Muscle layer of duodenum (tissue), 2 donors: ENCODE results near the gene KRTAP26-1.

Source experiments
- H3K27ac ChIP-seq: one replicate; pipeline ENCODE4 v1.7.0; 2013; ENCODE audit warnings: mild to moderate bottlenecking, low read length
- H3K27me3 ChIP-seq: one replicate; pipeline ENCODE4 v1.7.0; 2013; ENCODE audit warnings: low read depth, mild to moderate bottlenecking, control low read depth, low read length
- H3K36me3 ChIP-seq, 2 donors: one replicate each; pipeline ENCODE4 v1.7.0; 2013; ENCODE audit warnings: low read length in 2 of 2, control low read depth in 1 of 2, mild to moderate bottlenecking in 1 of 2; ENCODE audit not compliant: insufficient read depth in 2 of 2, control insufficient read depth in 1 of 2
- H3K4me1 ChIP-seq, 2 donors: one replicate each; pipeline ENCODE4 v1.7.0; 2013; ENCODE audit warnings: low read length in 2 of 2, mild to moderate bottlenecking in 2 of 2, control low read depth in 1 of 2, moderate library complexity in 1 of 2; ENCODE audit not compliant: insufficient read depth in 2 of 2, control insufficient read depth in 1 of 2
- H3K4me3 ChIP-seq, 2 donors: one replicate each; pipeline ENCODE4 v1.7.0; 2013; ENCODE audit warnings: low read length in 2 of 2, low read depth in 1 of 2, mild to moderate bottlenecking in 1 of 2
- H3K9me3 ChIP-seq, 2 donors: one replicate each; pipeline ENCODE4 v1.7.0; 2013; ENCODE audit warnings: low read length in 2 of 2, control low read depth in 1 of 2, mild to moderate bottlenecking in 1 of 2; ENCODE audit not compliant: control insufficient read depth in 1 of 2
- donor health status: healthy.

KRTAP26-1 gene

DNA sequence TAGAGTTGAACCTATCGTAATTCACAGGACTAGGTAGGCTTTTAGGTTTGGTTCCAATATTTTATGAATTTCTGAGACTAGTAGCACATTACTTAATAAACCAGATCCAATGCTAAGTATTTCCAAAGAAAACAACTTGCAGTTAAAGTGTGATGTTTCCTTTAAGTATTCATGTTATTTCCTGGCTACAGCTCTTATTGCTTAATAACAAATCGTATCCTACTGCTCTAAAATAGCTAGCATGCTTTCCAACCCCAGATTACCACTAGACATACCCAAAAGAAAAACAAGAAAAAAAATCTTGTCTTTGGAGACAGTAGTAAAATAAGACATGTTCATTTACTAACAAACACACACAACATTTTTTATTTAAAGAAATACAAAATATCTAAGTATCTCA is 16.5 kb upstream of the KRTAP26-1 start:
- H3K4me1 ChIP-seq = no peaks in the 10 kb centered on the region
- H3K4me3 ChIP-seq = no peak overlapping the region
- H3K36me3 ChIP-seq = no peaks in the 10 kb centered on the region
- no peaks in the 10 kb centered on the region for H3K27me3 ChIP-seq
- H3K27ac ChIP-seq = no peak overlapping the region
- no peaks in the 10 kb centered on the region for H3K9me3 ChIP-seq

DNA sequence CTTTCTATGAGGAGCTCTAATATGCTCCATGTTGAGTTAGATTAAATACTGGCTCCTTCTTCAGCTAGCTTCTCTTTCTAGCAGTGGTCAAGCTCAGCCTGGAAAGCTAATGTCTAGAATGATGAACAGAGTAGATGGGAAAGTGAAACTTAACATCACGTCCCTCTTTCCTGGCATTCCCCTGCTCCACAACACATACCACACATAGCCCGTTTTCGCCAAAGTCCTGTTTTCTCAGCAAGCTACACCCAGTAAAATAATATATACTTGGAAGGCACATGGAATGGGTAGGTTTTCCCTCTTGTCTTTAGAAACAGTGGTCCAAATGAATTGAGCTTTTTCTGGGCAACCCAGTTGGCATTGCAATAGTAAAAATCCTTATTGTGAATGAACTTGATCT is 13.6 kb upstream of the KRTAP26-1 start:
- Histone ChIP-seq H3K27ac (no peak overlapping the region), H3K27me3 (no peaks in the 10 kb centered on the region), H3K4me1 (no peaks in the 10 kb centered on the region), H3K4me3 (no peak overlapping the region), H3K9me3 (no peaks in the 10 kb centered on the region), H3K36me3 (no peaks in the 10 kb centered on the region)

DNA sequence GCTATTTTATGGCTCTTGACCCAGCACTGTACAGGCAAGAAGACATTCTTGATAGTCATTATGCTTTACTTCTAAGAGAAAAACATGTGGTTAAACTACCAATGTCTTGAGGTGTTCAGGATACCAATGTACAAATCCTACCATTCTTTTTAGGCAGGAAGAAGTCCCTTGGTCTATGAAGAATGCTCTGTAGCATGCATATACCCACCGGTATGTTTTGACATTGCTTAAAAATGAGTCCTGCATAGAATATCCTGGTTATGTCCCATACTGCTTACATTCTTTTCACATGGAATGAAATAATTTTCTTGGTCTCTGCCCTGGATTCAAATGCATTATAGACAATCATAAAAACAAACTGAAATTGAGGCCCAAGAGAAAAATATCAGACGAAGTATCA is 12.6 kb upstream of the KRTAP26-1 start:
- H3K36me3 ChIP-seq = no peaks in the 10 kb centered on the region
- H3K9me3 ChIP-seq = no peaks in the 10 kb centered on the region
- no peaks in the 10 kb centered on the region for H3K27me3 ChIP-seq
- H3K27ac ChIP-seq = no peak overlapping the region
- H3K4me1 ChIP-seq = no peaks in the 10 kb centered on the region
- no peak overlapping the region for H3K4me3 ChIP-seq

DNA sequence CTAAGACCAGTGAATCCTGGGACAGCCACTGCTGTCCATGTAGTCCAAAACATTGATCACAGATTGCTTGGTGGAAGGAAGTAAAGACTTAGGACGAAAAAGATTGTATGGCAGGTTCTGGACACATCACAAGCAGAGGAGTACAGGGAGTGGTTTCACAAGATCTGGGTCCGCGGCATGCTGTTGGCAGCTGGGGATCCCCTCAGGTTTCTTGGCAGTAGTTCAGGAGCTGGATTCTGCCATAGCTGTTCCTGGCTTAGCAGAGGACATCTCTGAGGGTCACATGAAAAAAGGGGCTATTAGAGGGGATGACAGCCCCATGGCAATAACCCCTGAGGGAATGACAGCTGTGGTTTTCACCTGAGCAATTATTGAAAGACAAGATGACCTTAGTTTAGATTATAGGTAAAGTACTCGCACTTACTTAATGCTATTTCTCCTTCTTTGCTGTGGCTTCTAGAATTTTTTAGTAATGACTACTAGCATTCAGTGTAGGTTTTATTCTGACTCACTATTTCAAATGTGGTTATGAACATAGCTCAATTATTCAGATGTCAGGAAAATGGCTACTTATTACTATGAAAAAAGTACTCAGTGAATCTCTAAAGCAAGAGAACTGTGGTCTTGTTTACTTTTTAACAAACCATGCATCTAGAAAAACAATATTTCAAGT is 9.2 kb upstream of the KRTAP26-1 start:
- H3K27me3 ChIP-seq = no peaks in the 10 kb centered on the region
- H3K27ac ChIP-seq = no peak overlapping the region
- H3K4me1 ChIP-seq = no peaks in the 10 kb centered on the region
- no peak overlapping the region for H3K4me3 ChIP-seq
- no peaks in the 10 kb centered on the region for H3K36me3 ChIP-seq
- H3K9me3 ChIP-seq = peaks cover 0 to 8% of the 10 kb centered on the region in 2 donors

DNA sequence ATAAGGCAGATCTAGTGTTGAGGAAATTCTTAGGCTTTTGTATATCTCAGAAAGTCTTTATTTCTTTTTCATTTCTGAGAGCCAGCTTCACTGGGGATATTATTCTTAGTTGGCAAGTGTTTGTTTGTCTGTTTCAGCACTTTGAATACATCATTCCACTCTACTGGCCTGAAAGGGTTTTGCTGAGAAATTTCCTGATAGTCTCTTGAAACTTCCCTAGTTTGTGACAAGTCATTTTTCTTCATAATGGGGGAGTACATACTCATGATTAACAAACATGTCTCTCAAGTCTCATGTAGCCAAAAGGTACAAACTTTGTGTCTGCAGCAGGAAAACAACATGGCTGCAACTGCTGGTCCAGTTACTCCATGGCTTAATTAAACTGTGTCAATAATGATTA is 6.3 kb upstream of the KRTAP26-1 start:
- H3K4me1 ChIP-seq = no peaks in the 10 kb centered on the region
- no peaks in the 10 kb centered on the region for H3K27me3 ChIP-seq
- H3K9me3 ChIP-seq = peaks cover 0 to 8% of the 10 kb centered on the region in 2 donors
- H3K4me3 ChIP-seq = no peak overlapping the region
- no peak overlapping the region for H3K27ac ChIP-seq
- H3K36me3 ChIP-seq = no peaks in the 10 kb centered on the region

DNA sequence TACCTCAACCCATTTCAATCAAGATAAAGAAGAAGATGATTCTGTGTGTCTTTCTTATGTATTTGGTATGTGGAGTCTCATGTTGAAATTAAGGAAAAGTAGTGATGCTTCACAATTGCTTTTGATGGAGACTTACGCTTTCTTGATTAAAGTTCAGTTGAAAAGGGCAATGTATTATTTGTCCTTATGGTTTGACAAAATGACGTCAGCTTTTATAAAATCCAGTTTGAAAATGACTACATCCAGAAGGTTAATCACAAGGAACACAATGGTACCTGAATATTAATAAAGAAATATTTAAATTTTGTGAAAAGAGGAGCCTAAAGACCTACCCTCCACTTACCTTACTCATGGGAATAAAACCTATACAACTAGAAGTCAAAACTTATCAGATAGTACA is 4.4 kb downstream of the KRTAP26-1 start:
- Histone ChIP-seq H3K4me1 (no peaks in the 10 kb centered on the region), H3K9me3 (no peaks in the 10 kb centered on the region), H3K36me3 (no peaks in the 10 kb centered on the region), H3K27me3 (no peaks in the 10 kb centered on the region), H3K27ac (no peak overlapping the region), H3K4me3 (no peak overlapping the region)

DNA sequence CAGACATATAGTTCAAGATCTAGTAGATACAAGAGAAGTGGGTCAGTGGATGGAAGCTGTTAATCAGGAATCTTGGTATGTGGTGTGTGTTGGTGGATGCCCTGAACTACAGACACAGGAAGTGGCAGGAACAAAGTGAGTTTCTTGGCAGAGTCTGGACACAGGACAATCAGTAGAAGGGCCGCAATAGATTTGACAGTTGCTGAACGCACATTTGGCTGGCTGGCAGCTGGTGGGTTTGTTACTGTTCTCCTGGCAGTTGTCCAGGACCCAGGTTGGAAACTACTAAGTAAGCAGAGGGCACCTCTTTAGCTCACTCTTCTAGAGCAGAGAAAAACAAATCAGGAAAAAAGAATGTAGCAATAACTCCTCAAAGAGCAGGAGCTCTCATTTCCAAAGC is 13.2 kb downstream of the KRTAP26-1 start:
- H3K4me3 ChIP-seq = no peak overlapping the region
- H3K27me3 ChIP-seq = no peaks in the 10 kb centered on the region
- no peaks in the 10 kb centered on the region for H3K4me1 ChIP-seq
- no peaks in the 10 kb centered on the region for H3K36me3 ChIP-seq
- no peak overlapping the region for H3K27ac ChIP-seq
- H3K9me3 ChIP-seq = peaks cover 0 to 2% of the 10 kb centered on the region in 2 donors

DNA sequence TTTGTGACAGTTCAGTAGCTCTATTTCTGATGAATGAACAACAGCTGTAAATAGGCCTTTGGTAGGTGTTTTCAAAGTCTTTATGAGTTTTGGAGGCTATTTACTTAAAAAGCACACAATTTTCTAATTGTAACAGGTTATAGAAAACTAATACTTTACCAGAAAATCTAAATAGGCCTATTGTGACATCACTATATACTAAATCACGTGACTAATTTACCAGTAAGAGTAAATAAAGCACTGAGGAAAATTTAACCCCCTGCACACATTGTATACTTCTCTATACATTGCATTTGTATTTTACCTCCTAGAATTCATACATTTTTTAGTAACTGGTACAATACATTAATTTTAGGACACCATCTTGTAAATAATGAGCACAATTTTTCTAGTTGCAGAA is 15.0 kb downstream of the KRTAP26-1 start:
- no peak overlapping the region for H3K27ac ChIP-seq
- H3K4me3 ChIP-seq = no peak overlapping the region
- no peaks in the 10 kb centered on the region for H3K36me3 ChIP-seq
- H3K27me3 ChIP-seq = no peaks in the 10 kb centered on the region
- peaks cover 0 to 4% of the 10 kb centered on the region in 2 donors for H3K9me3 ChIP-seq
- H3K4me1 ChIP-seq = no peaks in the 10 kb centered on the region

DNA sequence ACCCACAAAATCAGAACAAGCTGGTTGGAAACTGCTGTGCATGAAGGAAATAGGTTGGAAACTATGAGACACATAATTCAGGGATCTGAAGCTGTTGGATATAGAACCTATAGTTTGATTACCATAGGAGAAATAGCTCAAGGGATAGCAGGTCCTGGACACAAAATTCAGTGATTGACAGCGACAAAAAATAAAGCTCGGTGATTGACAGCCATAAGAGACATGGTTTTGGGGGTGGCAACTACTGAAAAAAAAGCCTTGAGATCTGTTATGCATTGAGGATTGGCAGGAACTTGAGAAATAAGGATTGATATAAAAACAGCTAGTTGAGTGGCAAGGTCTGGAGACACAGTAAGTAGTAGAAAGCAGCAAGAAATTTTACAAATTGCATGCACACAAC is 30.9 kb downstream of the KRTAP26-1 start, which contains the start of gene KRTAP25-1:
KRTAP25-1 (minus strand) TSS at position 300 of the 400 bp plus-strand sequence; CDS start at position 276, 24 bp downstream.
- Histone ChIP-seq H3K27ac (no peak within 1 kb of the TSS), H3K9me3 (no peaks in the 10 kb centered on the region), H3K4me1 (no peaks in the 10 kb centered on the region), H3K27me3 (no peaks in the 10 kb centered on the region), H3K36me3 (no peaks in the 10 kb centered on the region), H3K4me3 (no peak within 1 kb of the TSS)

DNA sequence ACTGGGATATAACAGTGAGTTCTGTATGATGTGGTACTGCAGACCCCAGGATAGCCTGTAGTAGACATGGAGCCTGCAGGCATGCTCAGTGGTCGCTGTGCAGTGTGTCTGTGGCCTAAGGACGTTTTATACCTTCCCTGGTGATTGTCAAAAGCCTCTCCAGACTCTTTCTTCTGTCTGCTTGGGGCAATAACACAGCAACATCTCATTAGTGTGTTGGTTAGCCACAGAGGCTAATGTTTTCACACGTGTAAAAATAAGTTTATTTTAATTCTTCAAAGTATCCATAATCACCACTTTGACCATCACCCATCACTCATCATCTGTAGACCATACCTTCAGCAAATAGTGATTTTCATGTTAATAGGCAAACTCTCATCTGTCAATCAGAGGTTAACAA is 37.3 kb downstream of the KRTAP26-1 start, which contains the start of gene KRTAP24-1:
KRTAP24-1 (minus strand) TSS at position 101 of the 400 bp plus-strand sequence; CDS start at position 83, 18 bp downstream.
- no peaks in the 10 kb centered on the region for H3K36me3 ChIP-seq
- H3K27ac ChIP-seq = no peak within 1 kb of the TSS
- no peaks in the 10 kb centered on the region for H3K27me3 ChIP-seq
- no peak within 1 kb of the TSS for H3K4me3 ChIP-seq
- no peaks in the 10 kb centered on the region for H3K4me1 ChIP-seq
- no peaks in the 10 kb centered on the region for H3K9me3 ChIP-seq

DNA sequence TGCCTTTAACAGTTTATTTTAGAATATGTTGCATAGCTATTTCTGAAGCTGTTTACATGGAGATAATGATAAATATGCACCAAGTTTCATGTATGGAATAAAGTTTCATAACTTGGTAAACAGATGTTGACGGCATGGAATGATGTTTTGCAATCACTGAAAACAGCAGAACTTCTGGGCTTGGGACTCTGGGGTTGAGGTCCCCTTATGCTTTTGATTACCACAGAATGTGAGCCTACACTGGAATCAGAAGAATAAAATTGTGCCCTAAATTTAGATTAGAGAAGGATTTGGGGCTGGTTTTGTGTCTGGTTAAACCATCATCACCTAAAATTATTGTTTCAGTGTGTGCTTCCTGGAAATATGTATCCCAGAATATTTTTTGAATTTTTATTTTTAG is 48.5 kb downstream of the KRTAP26-1 start:
- no peaks in the 10 kb centered on the region for H3K27me3 ChIP-seq
- H3K4me3 ChIP-seq = no peak overlapping the region
- H3K36me3 ChIP-seq = no peaks in the 10 kb centered on the region
- no peaks in the 10 kb centered on the region for H3K4me1 ChIP-seq
- no peak overlapping the region for H3K27ac ChIP-seq
- H3K9me3 ChIP-seq = no peaks in the 10 kb centered on the region

DNA sequence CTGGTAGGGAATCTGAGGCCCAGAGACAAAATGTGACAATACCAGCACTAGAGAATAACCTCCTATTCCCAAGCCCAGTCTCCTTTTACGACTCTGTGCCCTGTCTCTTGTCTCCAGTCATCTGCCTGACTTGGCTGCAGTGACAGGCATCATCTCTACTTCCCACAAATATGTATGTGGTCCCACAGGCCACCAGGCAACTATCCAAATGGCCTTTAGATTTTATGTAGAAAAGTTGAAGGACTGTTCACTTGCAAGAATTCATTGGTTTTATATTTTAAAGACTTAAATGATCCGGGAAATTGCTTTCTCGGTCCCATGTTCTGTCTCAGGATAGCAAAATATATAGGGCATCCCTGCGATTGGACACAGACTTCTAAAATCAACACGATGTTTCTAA is 49.0 kb downstream of the KRTAP26-1 start:
- no peak overlapping the region for H3K4me3 ChIP-seq
- H3K9me3 ChIP-seq = no peaks in the 10 kb centered on the region
- no peaks in the 10 kb centered on the region for H3K36me3 ChIP-seq
- H3K27me3 ChIP-seq = no peaks in the 10 kb centered on the region
- no peaks in the 10 kb centered on the region for H3K4me1 ChIP-seq
- H3K27ac ChIP-seq = no peak overlapping the region
